ENCODE results near the gene SFTPA2. TPM values are rescaled to one million over a fixed set of nuclear protein-coding genes. Genes with fewer than 3 reads are reported as not detected.
"Not testable (repeated sequence)": the region's sequence is repeated elsewhere in the genome, so short reads cannot be mapped to it uniquely, and the experiment has no call there.

The SFTPA2 gene
- total and polyA plus RNA-seq, 2 donors, result 0.32 TPM; not detected in 1

GRCh38 chr10:79544926-79545659, 15.1 kb downstream of the SFTPA2 start:
- not testable (repeated sequence) for DNase-seq (ENCODE audit: extremely low spot score); H3K4me1 ChIP-seq (ENCODE audit: insufficient read depth); H3K4me3 ChIP-seq (ENCODE audit: low read depth, low read length); H3K27ac ChIP-seq (ENCODE audit: low read depth); H3K36me3 ChIP-seq (ENCODE audit: insufficient read depth)
- 89% methylated on average over 3 of the region's 3 CpGs for WGBS

- DNase-seq (ENCODE audit: extremely low spot score); H3K36me3 ChIP-seq (ENCODE audit: insufficient read depth): not testable (repeated sequence)
- 75% methylated on average over 3 of the region's 3 CpGs for WGBS
These were observed 15.8 kb downstream of the SFTPA2 start for GRCh38 chr10:79544408-79544807.

DNA sequence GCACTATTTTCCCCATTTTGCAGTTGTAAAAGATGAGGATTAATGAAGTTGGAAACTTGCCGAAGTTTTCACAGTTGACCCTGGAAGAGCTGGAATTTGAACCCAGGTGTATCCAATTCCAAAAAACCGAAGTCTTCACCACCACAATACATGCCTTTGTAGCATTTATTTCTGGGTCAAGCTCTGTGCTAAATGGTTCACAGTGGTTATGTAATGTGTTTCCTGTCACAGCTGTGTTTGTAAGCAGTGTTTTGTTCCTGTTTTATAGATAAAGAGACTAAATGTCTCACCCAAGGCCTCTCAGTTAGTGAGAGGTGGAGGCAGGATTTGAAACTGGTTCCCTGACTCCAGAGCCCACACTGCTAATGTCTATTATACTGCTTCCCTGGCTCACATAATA, 17.6 kb downstream of the SFTPA2 start:
- DNase-seq (ENCODE audit: extremely low spot score), result no peak
- 65% methylated on average over 2 of the region's 2 CpGs for WGBS
- no peaks in the 10 kb centered on the region for H3K36me3 ChIP-seq (ENCODE audit: insufficient read depth)
- no peaks in the 10 kb centered on the region for H3K4me1 ChIP-seq (ENCODE audit: insufficient read depth)
- no peak overlapping the region for H3K4me3 ChIP-seq (ENCODE audit: low read depth, low read length)
- H3K27ac ChIP-seq (ENCODE audit: low read depth), result no peak overlapping the region

More at GRCh38 chr10:79544408-79544807, 15.8 kb downstream of the SFTPA2 start:
- not testable (repeated sequence) for H3K4me3 ChIP-seq (ENCODE audit: low read depth, low read length); H3K27ac ChIP-seq (ENCODE audit: low read depth); H3K4me1 ChIP-seq (ENCODE audit: insufficient read depth)

DNA sequence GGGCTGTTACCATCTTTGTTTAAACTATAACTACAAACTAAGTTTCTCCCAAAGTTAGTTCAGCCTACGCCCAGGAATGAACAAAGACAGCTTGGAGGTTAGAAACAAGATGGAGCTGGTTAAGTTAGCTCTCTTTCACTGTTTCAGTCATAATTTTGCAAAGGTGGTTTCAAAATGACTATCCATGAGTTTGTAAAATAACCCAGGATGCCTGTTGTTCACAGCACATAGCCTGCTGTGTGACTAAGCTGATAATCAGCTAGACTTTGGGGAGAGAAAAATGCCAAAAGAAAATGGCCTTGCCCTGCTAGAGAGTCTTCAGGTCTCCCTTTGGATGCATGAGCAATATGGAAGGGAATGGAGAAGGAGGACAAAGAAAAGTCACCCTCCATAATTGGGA, 19.3 kb downstream of the SFTPA2 start:
- H3K4me3 ChIP-seq (ENCODE audit: low read depth, low read length), result not testable (repeated sequence)
- WGBS, result 82% methylated on average over 1 of the region's 1 CpG

GRCh38 chr10:79538311-79538710, 21.9 kb downstream of the SFTPA2 start:
- H3K27ac ChIP-seq (ENCODE audit: low read depth); DNase-seq (ENCODE audit: extremely low spot score); H3K4me1 ChIP-seq (ENCODE audit: insufficient read depth); H3K36me3 ChIP-seq (ENCODE audit: insufficient read depth); H3K4me3 ChIP-seq (ENCODE audit: low read depth, low read length): not testable (repeated sequence)
- WGBS, result 83% methylated on average over 6 of the region's 6 CpGs

More for the DNA sequence above, 19.3 kb downstream of the SFTPA2 start:
- H3K4me1 ChIP-seq (ENCODE audit: insufficient read depth); DNase-seq (ENCODE audit: extremely low spot score); H3K36me3 ChIP-seq (ENCODE audit: insufficient read depth); H3K27ac ChIP-seq (ENCODE audit: low read depth): not testable (repeated sequence)

GRCh38 chr10:79533903-79534175, 26.4 kb downstream of the SFTPA2 start:
- H3K36me3 ChIP-seq (ENCODE audit: insufficient read depth); H3K4me3 ChIP-seq (ENCODE audit: low read depth, low read length); H3K4me1 ChIP-seq (ENCODE audit: insufficient read depth); DNase-seq (ENCODE audit: extremely low spot score); H3K27ac ChIP-seq (ENCODE audit: low read depth): not testable (repeated sequence)
- WGBS, result 100% methylated on average over 1 of the region's 5 CpGs

DNA sequence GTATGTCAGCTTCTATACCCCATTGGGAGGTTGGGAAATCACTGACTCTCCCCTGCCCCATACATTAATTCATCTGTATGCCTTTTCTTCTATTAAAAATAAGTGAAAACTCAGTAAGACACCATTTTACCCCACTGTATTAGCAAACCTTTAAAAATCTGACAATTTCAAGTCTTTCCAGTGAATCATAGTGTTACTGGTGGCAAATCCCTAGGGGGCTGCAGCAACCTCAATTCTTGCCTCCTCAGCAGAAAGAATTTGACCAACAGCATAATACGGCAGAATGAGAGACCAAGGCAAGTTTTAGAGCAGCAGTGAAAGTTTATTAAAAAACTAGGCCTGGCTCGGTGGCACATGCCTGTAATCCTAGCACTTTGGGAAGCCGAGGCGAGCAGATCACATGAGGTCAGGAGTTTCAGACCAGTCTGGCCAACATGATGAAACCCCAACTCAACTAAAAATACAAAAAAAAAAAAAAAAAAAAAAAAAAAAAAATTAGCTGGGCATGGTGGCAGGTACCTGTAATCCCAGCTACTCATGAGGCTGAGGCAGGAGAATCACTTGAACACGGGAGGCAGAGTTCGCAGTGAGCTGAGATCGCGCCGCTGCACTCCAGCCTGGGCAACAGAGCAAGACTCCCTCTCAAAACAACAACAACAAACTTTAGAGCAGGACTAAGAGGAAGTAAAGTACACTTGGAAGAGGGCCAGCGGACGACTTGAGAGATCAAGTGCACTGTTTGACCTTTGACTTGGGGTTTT, 26.9 kb downstream of the SFTPA2 start:
- H3K4me3 ChIP-seq (ENCODE audit: low read depth, low read length); H3K27ac ChIP-seq (ENCODE audit: low read depth); DNase-seq (ENCODE audit: extremely low spot score); H3K36me3 ChIP-seq (ENCODE audit: insufficient read depth); H3K4me1 ChIP-seq (ENCODE audit: insufficient read depth): not testable (repeated sequence)
- WGBS, result 81% methylated on average over 11 of the region's 11 CpGs

DNA sequence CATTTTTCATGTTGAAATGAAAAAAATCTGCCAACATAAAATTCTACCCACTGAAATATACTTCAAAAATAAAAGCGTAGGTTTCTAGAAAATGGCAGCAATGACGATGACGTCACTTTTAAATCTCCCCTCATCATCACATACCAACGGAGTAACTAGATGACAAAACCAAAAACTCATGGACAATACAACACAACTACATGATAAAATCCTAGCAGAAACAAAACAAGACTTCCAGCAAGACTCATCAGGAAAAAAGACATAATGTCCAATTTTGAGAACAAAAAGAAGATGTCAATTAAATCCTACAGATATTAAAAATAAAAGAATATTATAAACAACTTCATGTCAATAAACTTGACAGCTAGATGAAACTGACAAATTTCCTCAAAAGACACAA, 31.9 kb downstream of the SFTPA2 start:
- not testable (repeated sequence) for H3K4me3 ChIP-seq (ENCODE audit: low read depth, low read length); H3K27ac ChIP-seq (ENCODE audit: low read depth); H3K4me1 ChIP-seq (ENCODE audit: insufficient read depth); H3K36me3 ChIP-seq (ENCODE audit: insufficient read depth); DNase-seq (ENCODE audit: extremely low spot score)
- 80% methylated on average over 3 of the region's 4 CpGs for WGBS

DNA sequence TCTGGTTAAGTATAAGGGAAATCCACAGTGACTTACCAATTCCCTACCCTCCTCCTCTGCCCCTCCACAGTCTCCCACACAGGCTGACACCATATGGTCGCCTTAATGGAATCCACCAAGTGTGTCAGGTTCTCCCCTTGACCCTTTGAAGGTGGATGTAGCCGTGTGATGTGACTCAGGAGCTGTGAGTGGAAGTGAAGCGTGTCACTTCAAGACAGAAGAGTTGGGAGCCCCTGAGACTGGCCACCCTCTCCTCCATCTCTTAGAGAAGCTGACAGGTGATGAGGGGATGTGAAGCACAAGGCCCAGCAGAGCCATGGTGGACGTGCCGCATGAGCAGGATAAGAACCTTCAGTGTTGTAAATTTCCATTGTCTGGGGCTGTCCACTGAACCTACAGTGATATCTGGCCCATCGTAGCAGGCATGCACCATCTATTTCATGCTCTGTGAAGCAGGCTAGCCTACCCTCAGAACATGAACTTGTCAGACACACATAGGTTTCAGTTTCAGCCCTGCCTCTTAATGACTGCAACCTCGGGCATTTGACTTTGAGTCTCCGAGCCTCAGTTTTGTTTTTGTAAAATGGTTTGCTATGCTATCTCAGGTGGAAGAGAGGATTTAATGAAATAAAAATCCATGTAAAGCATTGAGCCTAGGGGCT, 35.0 kb downstream of the SFTPA2 start:
- not testable (repeated sequence) for H3K4me1 ChIP-seq (ENCODE audit: insufficient read depth); DNase-seq (ENCODE audit: extremely low spot score); H3K4me3 ChIP-seq (ENCODE audit: low read depth, low read length); H3K27ac ChIP-seq (ENCODE audit: low read depth); H3K36me3 ChIP-seq (ENCODE audit: insufficient read depth)
- WGBS, result 81% methylated on average over 7 of the region's 8 CpGs

- WGBS, result 86% methylated on average over 10 of the region's 13 CpGs
- not testable (repeated sequence) for H3K4me3 ChIP-seq (ENCODE audit: low read depth, low read length); H3K4me1 ChIP-seq (ENCODE audit: insufficient read depth); DNase-seq (ENCODE audit: extremely low spot score); H3K36me3 ChIP-seq (ENCODE audit: insufficient read depth); H3K27ac ChIP-seq (ENCODE audit: low read depth)
These were observed 36.9 kb downstream of the SFTPA2 start for GRCh38 chr10:79523157-79523853.

DNA sequence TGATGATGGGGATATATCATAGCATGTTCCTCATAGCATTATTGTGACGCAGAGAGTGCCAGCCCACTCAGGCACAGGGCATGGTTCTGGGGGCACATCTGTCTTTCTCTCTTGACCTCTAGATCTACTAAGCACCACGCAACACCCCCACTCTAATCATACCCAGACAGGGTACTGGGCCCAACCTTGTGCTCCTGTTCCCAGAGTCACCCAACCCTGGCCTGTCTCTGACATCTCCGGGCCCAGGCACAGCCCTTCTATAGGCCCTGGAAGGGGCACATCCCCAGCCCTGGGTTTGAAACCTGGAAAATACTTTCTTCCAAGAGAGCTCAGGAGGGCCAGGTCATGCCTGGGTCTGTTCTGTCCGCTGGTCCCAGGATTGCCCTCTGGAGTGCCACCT, 37.7 kb downstream of the SFTPA2 start:
- DNase-seq (ENCODE audit: extremely low spot score); H3K36me3 ChIP-seq (ENCODE audit: insufficient read depth); H3K4me3 ChIP-seq (ENCODE audit: low read depth, low read length); H3K27ac ChIP-seq (ENCODE audit: low read depth); H3K4me1 ChIP-seq (ENCODE audit: insufficient read depth): not testable (repeated sequence)
- 98% methylated on average over 3 of the region's 4 CpGs for WGBS

GRCh38 chr10:79521751-79522150, 38.5 kb downstream of the SFTPA2 start:
- H3K27ac ChIP-seq (ENCODE audit: low read depth); H3K4me1 ChIP-seq (ENCODE audit: insufficient read depth); H3K36me3 ChIP-seq (ENCODE audit: insufficient read depth); H3K4me3 ChIP-seq (ENCODE audit: low read depth, low read length); DNase-seq (ENCODE audit: extremely low spot score): not testable (repeated sequence)
- 82% methylated on average over 6 of the region's 6 CpGs for WGBS

GRCh38 chr10:79517567-79517966, 42.6 kb downstream of the SFTPA2 start:
- H3K27ac ChIP-seq (ENCODE audit: low read depth), result not testable (repeated sequence)
- WGBS, result 51% methylated on average over 2 of the region's 4 CpGs

More at GRCh38 chr10:79517567-79517966, 42.6 kb downstream of the SFTPA2 start:
- not testable (repeated sequence) for DNase-seq (ENCODE audit: extremely low spot score); H3K36me3 ChIP-seq (ENCODE audit: insufficient read depth); H3K4me1 ChIP-seq (ENCODE audit: insufficient read depth); H3K4me3 ChIP-seq (ENCODE audit: low read depth, low read length)
